Breast epithelium (tissue), 3 donors: ENCODE results near the gene SSX1.
"Not testable (repeated sequence)": the region's sequence is repeated elsewhere in the genome, so short reads cannot be mapped to it uniquely, and the experiment has no call there.

Source experiments
- POLR2A ChIP-seq: fragments of 450-650 bp; IDR thresholded peaks from one replicate; pipeline ENCODE4 v1.6.1; 2016; ENCODE audit warnings: antibody characterized with exemption, mild to moderate bottlenecking, moderate library complexity
- POLR2AphosphoS5 ChIP-seq, 3 donors: sonication (generic); formaldehyde crosslinking; IDR thresholded peaks; one replicate each; pipeline ENCODE4 v1.6.1; 2017; ENCODE audit warnings: antibody characterized with exemption in 3 of 3
- TF ChIP-seq, protein P1 (sequence below), 3 donors: fragments of 450-650 bp; IDR thresholded peaks; one replicate each; pipeline ENCODE4 v1.5.1; 2016 to 2017; ENCODE audit warnings: antibody characterized with exemption in 3 of 3, mild to moderate bottlenecking in 3 of 3, moderate library complexity in 3 of 3

DNA sequence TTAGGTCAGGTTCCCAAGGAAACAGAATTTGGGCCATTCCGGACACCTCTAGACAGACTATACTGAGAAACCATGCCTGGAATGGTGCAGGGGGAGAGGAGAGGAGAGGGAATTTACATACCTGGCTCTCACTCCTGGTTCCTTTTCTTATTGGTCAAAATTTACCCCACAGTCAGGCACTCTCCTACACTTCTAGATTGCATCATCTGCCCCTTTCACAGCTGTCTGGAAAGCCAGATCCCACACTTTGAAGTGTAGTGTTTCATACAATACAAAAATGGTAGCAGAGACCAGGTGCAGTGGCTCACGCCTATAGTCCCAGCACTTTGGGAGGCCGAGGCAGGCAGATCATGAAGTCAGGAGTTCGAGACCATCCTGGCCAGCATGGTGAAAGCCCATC, 31.0 kb upstream of the SSX1 start:
- not testable (repeated sequence) for TF ChIP-seq POLR2AphosphoS5 (IDR thresholded peaks at IDR 0.05); POLR2A
- TF ChIP-seq, protein P1, sequence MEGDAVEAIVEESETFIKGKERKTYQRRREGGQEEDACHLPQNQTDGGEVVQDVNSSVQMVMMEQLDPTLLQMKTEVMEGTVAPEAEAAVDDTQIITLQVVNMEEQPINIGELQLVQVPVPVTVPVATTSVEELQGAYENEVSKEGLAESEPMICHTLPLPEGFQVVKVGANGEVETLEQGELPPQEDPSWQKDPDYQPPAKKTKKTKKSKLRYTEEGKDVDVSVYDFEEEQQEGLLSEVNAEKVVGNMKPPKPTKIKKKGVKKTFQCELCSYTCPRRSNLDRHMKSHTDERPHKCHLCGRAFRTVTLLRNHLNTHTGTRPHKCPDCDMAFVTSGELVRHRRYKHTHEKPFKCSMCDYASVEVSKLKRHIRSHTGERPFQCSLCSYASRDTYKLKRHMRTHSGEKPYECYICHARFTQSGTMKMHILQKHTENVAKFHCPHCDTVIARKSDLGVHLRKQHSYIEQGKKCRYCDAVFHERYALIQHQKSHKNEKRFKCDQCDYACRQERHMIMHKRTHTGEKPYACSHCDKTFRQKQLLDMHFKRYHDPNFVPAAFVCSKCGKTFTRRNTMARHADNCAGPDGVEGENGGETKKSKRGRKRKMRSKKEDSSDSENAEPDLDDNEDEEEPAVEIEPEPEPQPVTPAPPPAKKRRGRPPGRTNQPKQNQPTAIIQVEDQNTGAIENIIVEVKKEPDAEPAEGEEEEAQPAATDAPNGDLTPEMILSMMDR (IDR thresholded peaks at IDR 0.05): not testable (repeated sequence)
